HG03159 (cell line): Measurements from ENCODE around the gene OR5AL1.
"Not testable (repeated sequence)": the region's sequence is repeated elsewhere in the genome, so short reads cannot be mapped to it uniquely, and the experiment has no call there.

ENCODE experiments used
- ATAC-seq: cut with Tn5 transposase; IDR thresholded peaks from one replicate; pipeline ENCODE4 v1.9.1; 2021; ENCODE audit warnings: mild to moderate bottlenecking, moderate library complexity; ENCODE audit not compliant: unreplicated experiment

Gene OR5AL1

DNA sequence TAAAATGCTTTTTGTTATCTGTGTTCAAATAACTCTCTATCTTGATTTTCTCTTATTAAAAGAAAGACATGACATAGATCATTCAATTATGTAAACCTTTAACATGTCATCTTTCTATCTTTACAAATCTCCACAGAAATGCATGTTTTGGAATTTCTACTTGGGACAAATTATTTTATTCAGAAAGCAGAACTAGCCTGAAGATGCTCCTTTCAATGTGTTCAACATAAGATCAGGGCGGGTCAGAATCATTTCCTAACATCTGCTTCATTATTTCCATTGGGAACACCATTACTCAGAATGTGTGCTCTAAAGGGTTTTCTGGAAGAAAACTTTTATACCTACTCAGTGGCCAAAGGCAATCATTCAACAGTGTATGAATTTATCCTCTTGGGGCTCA lies at the start of gene OR5AL1:
Gene OR5AL1 (plus strand): TSS at position 301 of the 400 bp plus-strand sequence.
- ATAC-seq, result no peak

DNA sequence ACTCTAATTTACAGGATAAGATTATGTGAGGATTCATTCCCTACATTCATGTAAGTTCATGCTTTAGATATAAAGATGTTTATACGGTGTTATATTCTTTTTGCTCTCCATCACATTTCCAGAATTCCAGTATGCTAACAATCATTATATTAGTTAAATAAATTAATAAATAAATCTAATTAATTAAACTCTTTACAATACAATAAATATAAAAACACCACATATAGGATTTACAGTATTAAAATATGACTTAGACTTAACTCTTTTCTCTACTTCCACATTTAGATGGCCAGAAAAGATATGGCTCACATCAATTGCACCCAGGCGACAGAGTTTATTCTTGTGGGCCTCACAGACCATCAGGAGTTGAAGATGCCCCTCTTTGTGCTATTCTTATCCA lies 37.2 kb upstream of the OR5AL1 start, which contains the start of gene OR8U1:
Gene OR8U1 (plus strand): TSS at position 301 of the 400 bp plus-strand sequence. CDS start 0 bp downstream, at position 301.
- no peak for ATAC-seq

DNA sequence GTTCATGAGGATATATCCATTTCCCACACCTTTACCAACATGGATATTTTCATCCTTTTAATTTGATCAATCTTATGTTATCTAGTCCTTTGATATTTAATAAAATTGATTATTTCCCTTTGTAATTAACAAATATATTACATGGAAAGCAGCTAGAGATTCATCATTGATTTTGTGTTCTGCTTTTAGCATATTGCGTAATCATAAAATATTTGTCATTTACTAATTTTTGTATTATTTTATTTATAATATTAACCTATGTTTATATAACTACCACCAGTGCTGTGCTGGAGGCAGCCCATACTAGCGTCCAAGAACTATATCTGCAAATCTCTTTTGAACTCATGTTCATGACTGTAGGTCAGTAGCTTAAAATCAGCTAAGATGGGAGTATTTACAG lies 32.4 kb upstream of the OR5AL1 start:
- no peak for ATAC-seq

- no peak for ATAC-seq
These were observed 18.1 kb upstream of the OR5AL1 start for GRCh38 chr11:56394381-56394780.

DNA sequence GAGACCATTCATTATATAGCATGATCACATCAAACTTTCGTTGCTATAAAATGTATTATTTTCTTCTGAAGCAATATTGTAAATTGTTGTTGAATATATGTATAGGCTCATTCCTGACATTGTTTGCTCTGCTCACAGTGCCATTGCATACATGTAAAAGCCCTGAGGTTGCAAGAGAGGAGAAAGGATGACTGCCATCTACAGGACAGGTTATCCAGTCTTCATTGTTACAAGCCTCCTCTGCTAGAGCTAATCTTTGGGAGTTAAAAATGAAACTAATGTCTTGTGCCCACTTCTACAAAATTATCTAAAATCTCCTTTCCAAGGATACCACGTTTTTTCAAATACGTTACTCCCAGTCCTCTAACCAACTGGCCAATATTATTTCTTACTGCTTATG lies 16.4 kb upstream of the OR5AL1 start:
- ATAC-seq, result no peak

DNA sequence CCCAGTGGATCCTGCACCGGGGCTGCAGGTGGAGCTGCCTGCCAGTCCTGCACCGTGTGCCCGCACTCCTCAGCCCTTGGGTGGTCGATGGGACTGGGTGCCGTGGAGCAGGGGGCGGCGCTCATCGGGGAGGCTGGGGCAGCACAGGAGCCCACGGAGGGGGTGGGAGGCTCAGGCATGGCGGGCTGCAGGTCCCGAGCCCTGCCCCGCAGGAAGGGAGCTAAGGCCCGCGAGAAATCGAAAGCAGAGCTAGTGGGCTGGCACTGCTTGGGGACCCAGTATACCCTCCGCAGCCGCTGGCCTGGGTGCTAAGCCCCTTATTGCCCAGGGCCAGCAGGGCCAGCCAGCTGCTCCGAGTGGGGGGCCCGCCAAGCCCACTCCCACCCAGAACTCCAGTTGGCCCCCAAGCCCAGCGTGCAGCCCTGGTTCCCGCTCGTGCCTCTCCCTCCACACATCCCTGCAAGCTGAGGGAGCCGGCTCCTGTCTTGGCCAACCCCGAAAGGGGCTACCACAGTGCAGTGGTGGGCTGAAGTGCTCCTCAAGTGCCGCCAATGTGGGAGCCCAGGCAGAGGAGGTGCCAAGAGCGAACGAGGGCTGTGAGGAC lies 10.5 kb upstream of the OR5AL1 start:
- ATAC-seq, result not testable (repeated sequence)

DNA sequence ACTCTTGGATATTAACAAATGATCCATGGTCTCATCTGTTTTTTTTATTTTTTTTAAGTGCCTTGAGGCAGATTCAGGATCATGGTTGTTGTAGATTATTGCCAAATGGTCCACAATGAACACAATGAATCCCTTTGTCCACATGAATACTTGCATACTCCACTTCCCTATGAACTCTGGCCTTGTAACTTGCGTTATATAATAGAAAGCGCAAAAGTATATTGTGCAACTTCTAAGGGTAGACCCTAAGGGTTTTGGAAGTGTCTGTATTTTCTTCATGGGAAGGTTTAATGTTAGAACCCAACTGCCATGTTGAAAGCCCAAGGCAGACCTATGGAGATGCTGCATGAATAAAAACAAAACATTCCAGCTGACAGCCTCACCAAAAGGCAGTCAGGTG lies 8.1 kb upstream of the OR5AL1 start:
- no peak for ATAC-seq

DNA sequence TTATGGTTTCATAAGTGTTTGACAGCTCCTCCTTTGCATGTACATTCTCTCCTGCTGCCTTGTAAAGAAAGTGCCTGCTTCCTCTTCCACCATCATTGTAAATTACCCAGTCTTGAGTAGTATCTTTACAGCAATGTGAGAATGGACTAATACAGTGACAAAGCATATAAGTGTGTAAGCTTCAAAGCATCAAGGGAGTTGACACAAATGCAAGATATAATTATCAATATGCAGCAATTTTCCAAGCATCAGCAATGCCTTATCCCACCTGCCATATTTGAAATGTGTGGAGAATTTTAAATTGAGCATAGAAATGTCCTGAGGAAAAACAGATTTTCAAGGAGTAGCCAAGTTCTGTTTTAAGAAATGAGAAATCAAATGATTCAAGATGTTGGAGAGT lies 1.7 kb upstream of the OR5AL1 start:
- no peak for ATAC-seq

GRCh38 chr11:56453521-56453920 lies 41.0 kb downstream of the OR5AL1 start:
- ATAC-seq, result no peak

GRCh38 chr11:56457076-56457475 lies 44.6 kb downstream of the OR5AL1 start:
- ATAC-seq, result no peak
